ENCODE measurements around the gene CUEDC2.
A peak's percentile ranks its signal among the peaks of the same experiment; 100 is the strongest.
"Not testable (repeated sequence)": the region's sequence is repeated elsewhere in the genome, so short reads cannot be mapped to it uniquely, and the experiment has no call there.

Gene CUEDC2

DNA sequence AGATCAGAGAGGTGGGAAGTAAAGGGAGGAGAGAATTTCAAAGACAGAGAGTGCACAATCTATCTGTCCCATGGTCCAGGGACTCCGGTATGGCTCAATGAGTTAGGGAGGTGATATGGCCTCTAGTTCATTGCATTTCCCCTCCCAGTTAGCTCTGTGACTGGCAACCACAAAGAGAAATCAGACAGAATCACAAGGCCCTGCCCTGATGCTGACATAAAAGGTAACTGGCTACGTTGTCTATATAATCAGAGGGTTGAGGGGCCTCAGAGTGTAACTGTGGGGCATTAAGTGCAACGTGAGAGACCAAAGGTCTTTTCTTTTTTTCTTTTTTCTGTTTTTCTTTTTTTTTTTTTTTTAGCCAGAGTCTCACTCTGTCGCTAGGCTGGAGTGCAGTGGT, 26.3 kb upstream of the CUEDC2 start:
- Histone ChIP-seq H3K27me3 (no peaks in the 10 kb centered on the region), H3K4me1 (peaks cover 30 to 63% (median 42%) of the 10 kb centered on the region in 10 experiments), H3K9me3 (replicated peaks in 1 of 11) (no peaks in the 10 kb centered on the region), H3K4me3 (no peak overlapping the region), H4K20me1 (no peaks in the 10 kb centered on the region; a peak in 1 of 22 replicates), H3K9ac (no peak overlapping the region), H3K27ac (no peak overlapping the region), H3K4me2 (no peak overlapping the region), H3K36me3 (peaks cover 16 to 35% (median 31%) of the 10 kb centered on the region in 11 experiments)
- TF ChIP-seq Cebpa-rat (IDR thresholded peaks at IDR 0.05) = no peak

DNA sequence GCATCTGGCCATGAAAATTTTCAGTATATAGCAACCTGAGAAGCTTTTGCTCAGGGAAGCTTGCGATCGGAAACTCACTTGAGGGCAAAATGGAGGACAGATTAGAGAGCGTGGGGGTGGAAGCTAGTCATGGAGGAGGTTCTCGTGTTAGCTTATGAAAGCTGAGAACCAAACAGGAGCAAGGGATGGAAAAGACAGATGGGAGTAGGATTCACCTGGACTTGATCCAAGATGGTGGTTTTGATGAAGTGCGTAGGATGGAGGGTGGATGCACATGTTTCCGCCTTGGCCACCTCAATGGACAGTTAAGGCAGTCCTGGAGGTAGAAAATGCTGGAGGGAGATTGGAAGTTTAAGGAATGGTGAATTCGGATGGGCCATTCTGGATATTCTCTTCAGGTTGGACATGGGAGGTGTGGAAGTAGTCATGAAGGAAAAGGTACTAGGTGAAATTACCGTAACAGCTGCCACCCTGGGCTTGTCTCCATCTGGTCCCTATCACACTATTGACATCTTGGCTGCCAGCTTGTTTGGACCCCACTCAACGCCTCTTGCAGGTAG, 25.3 kb upstream of the CUEDC2 start:
- H3K4me3 ChIP-seq = no peak overlapping the region
- H3K9ac ChIP-seq = no peak overlapping the region
- peaks cover 22 to 63% (median 42%) of the 10 kb centered on the region in 10 experiments for H3K4me1 ChIP-seq
- peaks cover 19 to 45% (median 37%) of the 10 kb centered on the region in 11 experiments for H3K36me3 ChIP-seq
- no peak overlapping the region for H3K27ac ChIP-seq
- H3K4me2 ChIP-seq = no peak overlapping the region
- no peaks in the 10 kb centered on the region for H3K9me3 ChIP-seq (replicated peaks in 1 of 11)
- H3K27me3 ChIP-seq = no peaks in the 10 kb centered on the region
- no peaks in the 10 kb centered on the region; a peak in 1 of 22 replicates for H4K20me1 ChIP-seq
- no peak for TF ChIP-seq Cebpa-rat (IDR thresholded peaks at IDR 0.05)

DNA sequence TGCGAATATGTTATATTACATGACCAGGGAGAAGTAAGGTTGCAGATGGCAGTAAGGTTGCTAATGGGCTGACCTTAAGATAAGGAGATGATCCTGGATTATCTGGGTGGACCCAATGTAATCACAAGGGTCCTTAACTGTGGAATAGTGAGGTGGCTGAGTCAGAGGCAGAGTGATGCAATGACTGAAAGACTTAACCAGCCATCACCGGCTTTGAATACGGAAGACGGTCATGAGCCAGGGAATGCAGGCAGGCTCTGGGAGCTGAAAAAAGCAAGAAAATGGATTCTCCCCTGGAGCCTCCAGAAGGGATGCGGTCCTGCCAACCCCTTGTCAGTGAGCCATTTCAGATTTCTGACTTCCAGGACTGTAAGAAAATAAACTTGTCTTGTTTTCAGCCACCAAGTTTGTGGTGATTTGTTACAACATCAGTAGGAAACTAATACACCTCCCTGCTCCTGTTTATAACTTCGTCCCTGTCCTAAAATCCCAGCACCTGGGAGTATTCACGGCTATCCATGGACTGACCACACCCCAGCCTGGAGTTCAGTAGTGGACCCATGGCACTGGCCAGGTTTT, 23.6 kb upstream of the CUEDC2 start:
- Histone ChIP-seq H3K4me2 (peak overlapping the region in 3 of 11 experiments; percentile 21 to 95 (median 93); a peak in 5 of 22 replicates), H3K27ac (0 out of 22 replicates have a peak overlapping the region, but pooled peaks of 2 of the 11 experiments have one; percentile 4 to 81), H3K4me3 (no peak overlapping the region), H4K20me1 (peaks cover 0 to 5% (median 0%) of the 10 kb centered on the region in 11 experiments; a peak in 2 of 22 replicates), H3K9ac (no peak overlapping the region), H3K4me1 (peaks cover 24 to 67% (median 43%) of the 10 kb centered on the region in 10 experiments), H3K9me3 (replicated peaks in 1 of 11) (no peaks in the 10 kb centered on the region), H3K27me3 (no peaks in the 10 kb centered on the region), H3K36me3 (peaks cover 23 to 59% (median 44%) of the 10 kb centered on the region in 11 experiments)
- TF ChIP-seq Cebpa-rat (IDR thresholded peaks at IDR 0.05) = 0 out of 22 replicates have a peak, but pooled peaks of 1 of the 11 experiments have one; percentile 18

DNA sequence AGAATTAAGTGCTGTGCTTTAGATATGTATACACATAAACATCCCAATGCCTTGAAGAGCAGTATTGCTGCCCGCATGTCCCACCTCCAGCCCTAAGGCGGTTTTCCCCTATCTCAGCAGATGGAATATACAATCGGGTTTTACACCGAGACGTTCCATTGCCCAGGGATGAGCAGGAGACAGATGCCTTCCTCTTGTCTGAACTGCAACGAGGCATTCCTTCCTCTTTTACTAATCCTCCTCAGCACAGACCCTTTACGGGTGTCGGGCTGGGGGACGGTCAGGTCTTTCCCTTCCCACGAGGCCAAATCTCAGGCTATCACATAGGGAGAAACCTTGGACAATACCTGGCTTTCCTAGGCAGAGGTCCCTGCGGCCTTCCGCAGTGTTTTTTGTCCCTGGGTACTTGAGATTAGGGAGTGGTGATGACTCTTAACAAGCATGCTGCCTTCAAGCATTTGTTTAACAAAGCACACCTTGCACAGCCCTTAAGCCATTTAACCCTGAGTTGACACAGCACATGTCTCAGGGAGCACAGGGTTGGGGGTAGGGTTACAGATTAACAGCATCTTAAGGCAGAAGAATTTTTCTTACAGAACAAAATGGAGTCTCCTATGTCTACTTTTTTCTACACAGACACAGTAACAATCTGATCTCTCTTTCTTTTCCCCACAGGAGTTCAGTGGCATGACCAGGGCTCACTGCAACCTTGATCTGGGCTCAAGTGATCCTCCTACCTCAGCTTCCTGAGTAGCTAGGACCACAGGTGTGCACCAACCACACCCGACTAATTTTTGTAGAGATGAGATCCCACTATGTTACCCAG, 22.5 kb upstream of the CUEDC2 start:
- H3K4me3 ChIP-seq; H3K9me3 ChIP-seq (replicated peaks in 1 of 11); H3K27me3 ChIP-seq; H4K20me1 ChIP-seq: not testable (repeated sequence)
- peaks cover 18 to 60% (median 36%) of the 10 kb centered on the region in 10 experiments for H3K4me1 ChIP-seq
- H3K9ac ChIP-seq = peak overlapping the region in 1 of 11 experiments; percentile 55; a peak in 3 of 22 replicates
- peaks cover 23 to 59% (median 44%) of the 10 kb centered on the region in 11 experiments for H3K36me3 ChIP-seq
- H3K4me2 ChIP-seq = peak overlapping the region in 5 of 11 experiments; percentile 93 to 99 (median 95); a peak in 8 of 22 replicates
- peak overlapping the region in 2 of 11 experiments; percentile 81 to 82; a peak in 5 of 22 replicates for H3K27ac ChIP-seq

DNA sequence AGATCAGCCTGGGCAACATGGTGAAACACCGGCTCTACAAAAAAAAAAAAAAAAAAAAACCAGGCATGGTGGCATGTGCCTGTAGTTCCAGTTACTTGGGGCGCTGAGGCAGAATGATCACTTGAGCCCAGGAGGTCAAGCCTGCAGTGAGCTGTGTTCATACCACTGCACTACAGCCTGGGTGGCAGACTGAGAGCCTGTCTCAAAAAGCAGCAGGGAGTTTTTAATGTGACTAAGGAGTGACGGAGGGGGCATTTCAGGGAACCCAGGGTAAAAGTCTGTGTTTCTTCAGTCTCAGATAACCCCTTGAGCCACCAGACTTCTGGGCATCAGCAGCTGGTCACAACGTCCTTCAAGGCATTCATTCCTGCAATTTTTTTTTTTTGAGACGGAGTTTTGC, 21.1 kb upstream of the CUEDC2 start:
- Histone ChIP-seq H3K4me1 (peaks cover 26 to 72% (median 46%) of the 10 kb centered on the region in 10 experiments), H3K4me2 (peak overlapping the region in 9 of 11 experiments; percentile 87 to 99 (median 95); a peak in 17 of 22 replicates)

DNA sequence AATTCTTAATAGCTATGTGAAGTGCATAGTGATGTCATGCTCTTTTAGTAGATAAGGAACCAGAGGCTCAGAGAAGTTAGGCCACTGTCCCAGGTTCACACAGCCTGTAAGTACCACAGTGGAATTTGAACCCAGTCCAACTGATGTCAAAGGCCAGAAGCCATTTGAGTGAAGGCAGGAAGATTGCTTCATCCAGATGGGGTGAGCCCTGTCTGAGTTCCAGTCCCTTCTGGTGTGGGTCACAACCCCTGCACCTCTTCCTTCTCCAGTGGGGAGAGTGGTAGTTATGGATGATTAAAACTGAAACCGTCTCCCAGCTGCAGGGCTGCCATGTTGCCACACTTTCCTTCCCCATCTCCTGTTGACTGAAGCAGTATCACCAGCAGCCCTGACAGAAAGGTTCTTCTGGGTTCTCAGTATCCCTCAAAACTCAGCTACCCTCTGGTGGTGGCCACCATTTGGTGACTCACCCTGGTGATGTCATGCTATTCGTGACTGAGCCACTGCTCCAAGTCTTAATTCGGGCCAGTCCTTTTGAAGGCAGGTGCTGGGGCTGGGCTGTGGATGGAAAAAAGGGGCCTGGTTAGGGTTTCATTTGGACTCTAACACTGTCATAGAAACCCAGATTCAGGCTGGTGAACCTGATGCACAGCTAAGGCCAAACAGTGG, 20.4 kb upstream of the CUEDC2 start:
- H3K36me3 ChIP-seq = peaks cover 23 to 59% (median 44%) of the 10 kb centered on the region in 11 experiments
- no peaks in the 10 kb centered on the region for H3K9me3 ChIP-seq (replicated peaks in 1 of 11)
- H3K4me2 ChIP-seq = peak overlapping the region; percentile 87 to 99 (median 95); a peak in 21 of 22 replicates
- TF ChIP-seq Cebpa-rat (IDR thresholded peaks at IDR 0.05) = peak in 10 of 11 experiments; percentile 32 to 74 (median 44); a peak in 12 of 22 replicates
- H3K27me3 ChIP-seq = no peaks in the 10 kb centered on the region
- H3K4me3 ChIP-seq = peak overlapping the region in 4 of 10 experiments; percentile 81 to 98 (median 89); a peak in 4 of 20 replicates
- H3K4me1 ChIP-seq = peaks cover 26 to 79% (median 47%) of the 10 kb centered on the region in 10 experiments
- H4K20me1 ChIP-seq = peaks cover 0 to 6% (median 0%) of the 10 kb centered on the region in 11 experiments; a peak in 5 of 22 replicates
- peak overlapping the region in 10 of 11 experiments; percentile 19 to 93 (median 45); a peak in 13 of 22 replicates for H3K9ac ChIP-seq
- H3K27ac ChIP-seq = peak overlapping the region; percentile 46 to 95 (median 81); a peak in 20 of 22 replicates

More for the DNA sequence above, 21.1 kb upstream of the CUEDC2 start:
- Histone ChIP-seq H3K9ac (peak overlapping the region in 10 of 11 experiments; percentile 19 to 63 (median 42); a peak in 13 of 22 replicates), H4K20me1 (peaks cover 0 to 5% (median 0%) of the 10 kb centered on the region in 11 experiments; a peak in 4 of 22 replicates), H3K27me3 (no peaks in the 10 kb centered on the region), H3K4me3 (no peak overlapping the region), H3K9me3 (replicated peaks in 1 of 11) (no peaks in the 10 kb centered on the region), H3K27ac (peak overlapping the region in 10 of 11 experiments; percentile 54 to 95 (median 82); a peak in 19 of 22 replicates), H3K36me3 (peaks cover 23 to 59% (median 44%) of the 10 kb centered on the region in 11 experiments)
- no peak for TF ChIP-seq Cebpa-rat (IDR thresholded peaks at IDR 0.05)

DNA sequence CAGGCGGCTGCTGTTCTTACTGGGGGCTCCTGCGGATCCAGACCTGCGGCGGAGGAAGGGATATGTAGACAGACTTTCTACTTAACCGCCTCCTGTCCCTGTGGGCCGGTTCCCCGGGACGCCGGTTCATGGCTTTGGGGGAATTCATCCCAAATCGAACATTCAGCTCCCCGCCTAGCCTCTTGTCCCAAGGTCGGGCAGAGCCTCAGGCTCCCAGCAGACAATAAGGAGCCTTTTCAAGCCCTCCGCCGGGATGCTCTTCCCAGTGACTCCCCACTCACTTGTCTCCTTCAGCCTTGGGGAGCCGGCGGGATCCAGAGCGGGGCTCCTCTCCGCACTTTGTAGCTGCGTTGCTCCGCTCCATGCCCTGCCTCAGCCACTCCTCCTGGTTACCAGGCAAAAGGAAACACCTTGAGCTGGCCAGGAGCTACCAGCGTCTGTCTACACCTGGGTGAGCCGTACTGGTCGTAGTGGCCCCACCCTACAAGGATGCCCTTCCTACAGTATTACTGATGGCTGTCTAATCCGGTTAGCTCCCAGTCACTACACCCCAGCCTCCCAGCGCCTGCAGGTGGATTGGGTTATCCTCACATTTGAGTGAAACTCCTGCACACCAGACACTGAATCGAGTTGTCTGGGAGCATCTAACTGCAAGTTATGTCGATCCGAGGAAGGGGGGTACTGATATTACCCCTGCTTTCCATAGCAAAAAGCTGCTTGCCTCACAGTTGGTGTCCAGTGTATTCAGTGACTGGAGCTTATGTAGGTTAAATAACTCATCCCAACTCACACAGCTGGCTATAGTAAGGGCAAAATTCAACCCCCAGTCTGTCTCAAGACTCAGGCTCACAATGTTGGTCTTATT, 19.0 kb upstream of the CUEDC2 start, which contains the start of gene C10orf95:
Gene C10orf95, minus strand, starts transcription at position 439 of the 865 bp plus-strand sequence. CDS start 450 bp downstream, outside the sequence.
- Histone ChIP-seq H3K27ac (peak within 1 kb of the TSS; percentile 70 to 95 (median 90)), H3K9ac (peak within 1 kb of the TSS; percentile 84 to 95 (median 90)), H3K9me3 (replicated peaks in 1 of 11) (no peaks in the 10 kb centered on the region), H3K4me2 (peak within 1 kb of the TSS; percentile 87 to 99 (median 95)), H3K4me3 (peak within 1 kb of the TSS; percentile 81 to 98 (median 89)), H4K20me1 (peaks cover 0 to 18% (median 0%) of the 10 kb centered on the region in 11 experiments; a peak in 5 of 22 replicates), H3K36me3 (peaks cover 16 to 49% (median 38%) of the 10 kb centered on the region in 11 experiments; a peak in 21 of 22 replicates), H3K27me3 (no peaks in the 10 kb centered on the region), H3K4me1 (peaks cover 26 to 88% (median 47%) of the 10 kb centered on the region in 10 experiments)
- TF ChIP-seq Cebpa-rat (IDR thresholded peaks at IDR 0.05) = no peak

Measured in BLaER1 treated with 17β-estradiol and CSF1 and Interleukin-3, amounts not matched to agents 10 nM and 100 nM (cell line).